LoVo (cell line): ENCODE data around the gene C1orf105.
"Not testable (repeated sequence)": the region's sequence is repeated elsewhere in the genome, so short reads cannot be mapped to it uniquely, and the experiment has no call there.

Source experiments
- DNase-seq: peaks from one replicate; pipeline ENCODE4 v3.0.0-alpha.2; 2016; ENCODE audit warnings: low spot score

The C1orf105 gene

DNA sequence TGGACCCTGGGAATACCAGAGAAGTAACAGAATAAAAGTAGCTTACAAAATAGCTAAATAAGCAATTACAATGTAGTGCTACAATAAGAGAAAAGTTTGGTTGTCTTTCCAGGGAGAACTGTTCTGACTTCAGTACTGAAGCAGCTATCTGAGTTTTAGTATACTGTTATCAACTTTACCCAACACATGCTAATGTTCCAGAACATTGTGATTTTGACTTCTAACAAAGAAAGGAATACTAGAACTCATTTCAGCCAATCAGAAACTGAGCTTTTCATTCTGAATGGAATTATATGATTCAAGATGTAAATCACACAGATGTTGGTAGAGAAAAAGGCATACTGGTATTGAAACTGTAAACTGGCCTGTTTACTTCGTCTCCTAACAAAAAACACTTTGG, at the start of gene C1orf105:
TSS of gene C1orf105 (plus strand) at position 301 of the 400 bp plus-strand sequence. CDS start 201 bp downstream, outside the sequence.
- DNase-seq: no peak

DNA sequence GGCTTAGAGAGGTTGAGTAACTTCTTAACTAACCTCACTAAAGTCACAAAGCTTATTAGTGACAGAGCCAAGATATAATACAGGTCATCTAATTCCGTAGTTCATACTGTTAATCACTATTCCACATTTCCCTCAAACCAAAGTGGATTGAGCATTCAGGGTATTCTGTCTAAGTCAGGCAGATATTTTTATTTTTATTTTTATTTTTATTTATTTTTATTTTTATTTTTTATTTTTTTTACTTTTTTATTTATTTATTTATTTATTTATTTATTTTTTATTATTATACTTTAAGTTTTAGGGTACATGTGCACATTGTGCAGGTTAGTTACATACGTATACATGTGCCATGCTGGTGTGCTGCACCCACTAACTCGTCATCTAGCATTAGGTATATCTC, 48.8 kb upstream of the C1orf105 start:
- DNase-seq: not testable (repeated sequence)

GRCh38 chr1:172373864-172374263, 46.6 kb upstream of the C1orf105 start:
- DNase-seq: no peak

GRCh38 chr1:172375211-172375631, 45.3 kb upstream of the C1orf105 start:
- no peak for DNase-seq

GRCh38 chr1:172376431-172376830, 44.1 kb upstream of the C1orf105 start:
- DNase-seq: no peak

- no peak for DNase-seq
These were observed 42.9 kb upstream of the C1orf105 start for GRCh38 chr1:172377565-172377964.

DNA sequence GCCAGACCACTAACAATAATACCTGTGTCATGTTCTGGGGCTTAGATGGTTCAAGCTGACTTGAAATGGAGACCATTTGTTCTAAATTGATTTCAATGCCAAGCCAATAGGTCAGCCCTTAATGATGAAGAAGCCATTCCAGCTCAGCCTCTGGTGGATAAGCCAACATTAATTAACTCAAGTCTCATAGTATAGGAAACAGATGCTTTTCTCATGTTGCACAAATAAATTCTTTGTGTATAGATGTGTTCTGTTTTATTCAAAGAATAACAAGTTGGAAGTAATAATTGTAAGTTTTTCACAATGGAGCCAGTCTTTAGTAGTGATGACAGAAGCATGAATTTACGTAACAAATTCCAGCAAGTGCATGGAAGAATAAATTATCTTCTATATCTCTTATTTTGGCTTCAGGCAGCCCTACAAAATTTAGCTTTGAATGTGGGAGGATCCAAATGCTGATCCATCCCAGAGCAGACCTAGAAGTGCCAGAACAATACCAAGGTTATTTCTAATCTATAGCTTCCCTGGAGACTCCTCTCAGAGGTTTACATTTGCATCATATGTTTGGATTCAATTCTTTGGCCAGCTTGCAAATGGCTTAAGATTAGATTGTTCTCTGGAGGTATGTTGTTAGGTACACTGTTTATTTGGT, 42.2 kb upstream of the C1orf105 start:
- DNase-seq: no peak

DNA sequence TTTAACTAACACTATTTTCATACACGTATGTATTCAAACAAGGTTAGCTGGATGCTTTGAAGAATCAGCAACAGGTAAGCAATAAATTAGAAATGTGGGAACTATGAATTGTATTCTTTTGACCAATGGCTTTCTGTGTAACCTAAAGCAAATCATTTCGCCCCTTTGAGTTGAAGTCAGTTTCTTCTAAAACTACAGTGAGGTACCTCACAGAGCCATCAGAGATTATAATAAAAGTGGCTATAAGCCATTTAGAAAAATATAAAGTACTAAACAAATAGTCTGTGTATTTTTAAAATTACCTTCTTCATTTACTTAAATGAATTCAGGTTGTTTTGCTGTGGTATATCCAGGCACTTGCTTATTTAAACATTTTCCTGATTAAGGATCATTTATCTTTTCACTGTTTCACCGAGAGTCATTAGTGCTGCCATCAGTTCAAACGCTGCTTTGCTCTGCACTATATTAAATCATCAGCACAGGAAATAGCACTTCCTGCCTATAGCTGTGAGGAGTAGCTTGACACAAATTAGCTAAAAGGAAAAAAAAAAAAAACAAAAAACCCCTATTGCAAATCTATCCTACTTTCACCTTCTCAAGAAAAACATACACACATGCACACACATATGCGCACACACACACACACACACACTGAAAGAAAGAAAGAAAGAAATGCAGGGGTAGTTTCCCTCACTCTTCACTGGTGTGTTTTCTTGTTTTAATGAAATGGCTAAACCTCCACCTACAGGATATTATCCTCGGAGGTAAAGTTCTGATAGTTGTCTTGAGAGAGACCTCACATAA, 39.8 kb upstream of the C1orf105 start:
- DNase-seq: no peak

DNA sequence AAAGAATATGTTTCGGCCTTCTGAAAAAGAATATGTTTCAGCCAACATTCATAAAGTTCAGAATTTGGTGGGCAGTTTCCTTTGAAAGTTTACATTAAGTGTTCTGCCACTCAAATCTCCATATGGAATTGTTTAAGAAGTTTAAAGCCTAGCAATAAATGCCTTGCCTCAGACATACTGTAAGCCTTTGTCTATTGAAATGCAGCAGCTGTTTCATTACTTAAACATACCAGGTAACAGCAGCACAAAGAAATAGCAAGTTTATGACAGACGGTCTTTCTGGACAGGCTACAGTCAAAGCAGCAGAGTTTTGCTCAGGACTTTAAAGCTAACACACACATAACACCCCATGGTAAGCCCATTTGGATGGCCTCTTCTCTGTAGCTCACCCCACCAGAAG, 38.5 kb upstream of the C1orf105 start:
- no peak for DNase-seq

GRCh38 chr1:172382406-172382805, 38.1 kb upstream of the C1orf105 start:
- DNase-seq: no peak

DNA sequence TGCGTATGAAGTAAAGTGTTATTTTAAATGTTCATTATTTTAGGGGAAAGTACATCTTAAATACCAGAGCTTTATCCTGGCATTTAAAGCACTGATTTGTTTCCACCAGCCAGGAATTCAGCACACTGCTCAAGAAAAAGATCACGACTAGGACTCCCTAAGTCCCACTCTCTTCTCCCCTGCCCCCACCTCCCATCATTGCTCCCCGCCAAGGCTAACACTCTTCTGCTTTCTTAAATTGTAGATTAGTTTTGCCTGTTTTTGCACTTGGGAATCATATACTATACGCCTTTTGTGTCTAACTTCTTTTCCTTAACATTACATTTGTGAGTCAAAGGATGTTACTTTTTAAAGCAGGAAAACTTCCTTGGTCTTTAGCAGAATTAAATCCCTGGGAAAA, 37.5 kb upstream of the C1orf105 start:
- DNase-seq: no peak

GRCh38 chr1:172383536-172383935, 36.9 kb upstream of the C1orf105 start:
- DNase-seq: no peak

- no peak for DNase-seq
These were observed 35.8 kb upstream of the C1orf105 start for GRCh38 chr1:172384656-172385055.

DNA sequence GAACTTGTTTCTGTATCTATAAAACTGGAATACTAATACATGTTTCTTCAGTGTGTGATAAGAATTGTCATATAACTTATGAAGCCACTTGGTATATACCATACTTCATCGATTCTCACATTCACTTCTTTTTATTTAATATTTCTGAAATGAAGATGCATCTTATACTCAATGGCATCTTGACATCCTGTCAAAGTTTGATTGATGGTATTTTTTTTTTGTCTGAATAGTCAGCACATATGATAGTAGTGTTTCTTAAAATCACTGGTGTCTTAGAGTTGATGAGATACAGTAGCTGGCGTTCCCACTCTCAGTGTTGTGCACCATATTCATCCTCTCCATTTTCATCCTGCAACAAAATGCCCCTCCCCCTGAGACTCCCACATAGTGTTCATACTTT, 34.4 kb upstream of the C1orf105 start:
- DNase-seq: no peak

- DNase-seq: no peak
These were observed 32.0 kb upstream of the C1orf105 start for GRCh38 chr1:172388490-172388889.

DNA sequence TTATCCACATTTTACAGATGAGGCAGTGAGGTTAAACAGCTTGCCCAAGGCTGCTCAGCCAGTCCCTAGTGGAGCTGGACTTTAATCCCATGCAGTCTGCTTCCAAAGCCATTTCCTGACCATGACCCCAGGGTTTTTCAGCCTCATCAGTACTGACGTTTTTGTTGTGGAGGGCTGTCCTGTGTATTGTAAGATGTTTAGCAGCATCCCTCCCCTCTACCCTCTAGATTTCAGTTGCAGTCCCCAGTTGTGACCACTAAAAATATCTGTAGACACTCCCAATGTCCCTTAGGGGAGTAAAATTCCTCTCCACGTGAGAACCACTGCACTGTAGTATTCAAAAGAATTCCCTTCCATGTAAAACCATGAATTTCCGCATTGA, 30.2 kb upstream of the C1orf105 start:
- no peak for DNase-seq

- no peak for DNase-seq
These were observed 29.6 kb upstream of the C1orf105 start for GRCh38 chr1:172390683-172391551.

DNA sequence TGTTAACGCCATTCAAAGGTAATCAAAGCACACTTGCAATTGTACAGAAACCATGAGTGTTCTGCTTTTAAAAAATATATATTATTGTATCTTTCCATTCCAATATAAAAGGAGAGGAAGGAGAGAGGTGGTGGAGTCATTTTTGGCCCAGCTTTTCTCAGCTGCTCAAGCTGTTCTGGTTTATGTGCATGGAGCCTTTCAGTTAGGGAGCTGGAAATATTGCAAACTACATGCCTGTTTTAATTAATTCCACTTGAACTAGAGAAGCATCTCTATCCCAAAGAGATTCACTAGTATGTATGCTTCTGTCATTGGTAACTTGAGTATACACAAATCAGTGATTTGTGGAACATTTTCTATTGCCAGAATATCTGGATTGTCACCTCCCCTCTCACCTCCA, 28.5 kb upstream of the C1orf105 start:
- DNase-seq: no peak

DNA sequence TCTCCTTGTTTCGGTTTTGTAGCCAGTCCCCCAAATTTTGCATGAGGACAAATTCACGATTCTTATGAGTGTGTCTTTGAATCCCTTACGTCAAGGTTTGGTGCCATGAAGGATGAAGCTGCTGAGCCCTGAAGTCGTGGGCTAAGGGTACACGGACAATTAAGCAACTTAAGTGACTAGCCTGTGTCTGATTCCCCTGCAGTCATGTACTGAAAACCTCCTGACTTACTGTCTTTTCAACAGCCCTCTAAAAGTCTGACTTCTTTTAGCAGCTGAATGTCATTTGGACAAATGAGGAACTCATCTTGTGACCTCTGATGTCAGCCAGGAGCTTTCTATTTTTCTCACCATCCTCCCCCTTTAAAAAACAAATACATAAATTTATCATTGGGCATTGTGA, 27.1 kb upstream of the C1orf105 start:
- DNase-seq: no peak

DNA sequence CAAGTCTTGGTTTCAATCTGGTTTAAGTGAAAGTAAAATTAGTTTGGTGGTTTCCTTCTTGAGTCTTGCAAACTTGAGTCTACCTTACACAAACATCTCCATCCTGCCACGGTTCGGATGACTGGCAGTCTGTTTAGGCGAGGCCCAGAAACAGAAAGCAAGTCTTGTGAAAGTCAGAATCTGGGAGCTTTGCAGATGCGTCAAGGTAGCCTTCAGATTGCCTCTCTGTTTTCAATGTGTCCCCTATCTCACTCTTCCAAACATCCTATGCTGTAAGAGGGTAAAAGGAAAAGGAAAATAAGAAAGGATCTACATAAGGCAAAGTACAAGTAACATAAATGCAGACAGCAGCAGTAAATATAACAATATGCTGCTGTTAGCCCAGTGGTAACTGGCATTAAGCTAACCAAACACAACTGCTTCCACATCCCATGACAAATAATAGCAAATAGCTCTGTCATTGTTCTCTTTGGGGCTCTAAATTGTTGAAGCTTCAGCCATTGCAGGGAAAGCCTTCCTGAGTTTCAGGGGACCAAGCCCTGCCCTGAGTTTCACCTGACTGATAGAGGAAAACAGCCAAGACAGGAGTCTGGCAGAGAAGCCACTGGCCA, 26.2 kb upstream of the C1orf105 start:
- no peak for DNase-seq

- DNase-seq: no peak
These were observed 25.7 kb upstream of the C1orf105 start for GRCh38 chr1:172394811-172395210.

- no peak for DNase-seq
These were observed 24.9 kb upstream of the C1orf105 start for GRCh38 chr1:172395576-172395975.
